ENCODE data around the gene ADGRG3.
"Not testable (repeated sequence)": the region's sequence is repeated elsewhere in the genome, so short reads cannot be mapped to it uniquely, and the experiment has no call there.

ADGRG3 gene

GRCh38 chr16:57708168-57708567 is 40.1 kb downstream of the ADGRG3 start:
- Histone ChIP-seq H3K9me3 (no peaks in the 10 kb centered on the region), H3K36me3 (no peaks in the 10 kb centered on the region), H3K27me3 (no peaks in the 10 kb centered on the region), H3K4me3 (ENCODE audit: low read depth, low read length) (no peak overlapping the region), H3K4me1 (no peaks in the 10 kb centered on the region; the same call in 1 of the 2 replicates)
- DNase-seq = no peak
- TF ChIP-seq, protein P1, sequence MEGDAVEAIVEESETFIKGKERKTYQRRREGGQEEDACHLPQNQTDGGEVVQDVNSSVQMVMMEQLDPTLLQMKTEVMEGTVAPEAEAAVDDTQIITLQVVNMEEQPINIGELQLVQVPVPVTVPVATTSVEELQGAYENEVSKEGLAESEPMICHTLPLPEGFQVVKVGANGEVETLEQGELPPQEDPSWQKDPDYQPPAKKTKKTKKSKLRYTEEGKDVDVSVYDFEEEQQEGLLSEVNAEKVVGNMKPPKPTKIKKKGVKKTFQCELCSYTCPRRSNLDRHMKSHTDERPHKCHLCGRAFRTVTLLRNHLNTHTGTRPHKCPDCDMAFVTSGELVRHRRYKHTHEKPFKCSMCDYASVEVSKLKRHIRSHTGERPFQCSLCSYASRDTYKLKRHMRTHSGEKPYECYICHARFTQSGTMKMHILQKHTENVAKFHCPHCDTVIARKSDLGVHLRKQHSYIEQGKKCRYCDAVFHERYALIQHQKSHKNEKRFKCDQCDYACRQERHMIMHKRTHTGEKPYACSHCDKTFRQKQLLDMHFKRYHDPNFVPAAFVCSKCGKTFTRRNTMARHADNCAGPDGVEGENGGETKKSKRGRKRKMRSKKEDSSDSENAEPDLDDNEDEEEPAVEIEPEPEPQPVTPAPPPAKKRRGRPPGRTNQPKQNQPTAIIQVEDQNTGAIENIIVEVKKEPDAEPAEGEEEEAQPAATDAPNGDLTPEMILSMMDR (IDR thresholded peaks at IDR 0.05; ENCODE audit: low read depth, low read length) = no peak

DNA sequence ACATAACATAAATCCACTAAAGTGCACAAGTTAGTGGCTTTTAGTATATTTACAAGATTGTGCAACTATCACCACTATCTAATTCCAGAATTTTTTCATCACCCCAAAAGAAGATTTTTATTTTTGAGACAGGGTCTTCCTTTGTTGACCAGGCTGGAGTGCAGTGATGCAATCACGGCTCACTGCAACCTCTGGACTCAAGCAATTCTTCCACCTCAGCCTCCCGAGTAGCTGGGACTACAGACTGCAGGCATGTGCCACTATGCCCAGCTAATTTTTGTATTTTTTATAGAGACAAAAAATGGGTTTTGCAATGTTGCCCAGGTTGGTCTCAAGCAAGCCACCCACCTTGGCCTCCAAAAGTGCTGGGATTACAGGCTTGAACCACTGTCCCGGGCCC is 41.6 kb downstream of the ADGRG3 start:
- no peaks in the 10 kb centered on the region for H3K9me3 ChIP-seq
- H3K27me3 ChIP-seq = no peaks in the 10 kb centered on the region
- H3K36me3 ChIP-seq = no peaks in the 10 kb centered on the region
- H3K4me1 ChIP-seq = no peaks in the 10 kb centered on the region; the same call in 1 of the 2 replicates
- DNase-seq = no peak
- H3K4me3 ChIP-seq (ENCODE audit: low read depth, low read length) = no peak overlapping the region
- TF ChIP-seq, protein P1 (IDR thresholded peaks at IDR 0.05; ENCODE audit: low read depth, low read length) = no peak

DNA sequence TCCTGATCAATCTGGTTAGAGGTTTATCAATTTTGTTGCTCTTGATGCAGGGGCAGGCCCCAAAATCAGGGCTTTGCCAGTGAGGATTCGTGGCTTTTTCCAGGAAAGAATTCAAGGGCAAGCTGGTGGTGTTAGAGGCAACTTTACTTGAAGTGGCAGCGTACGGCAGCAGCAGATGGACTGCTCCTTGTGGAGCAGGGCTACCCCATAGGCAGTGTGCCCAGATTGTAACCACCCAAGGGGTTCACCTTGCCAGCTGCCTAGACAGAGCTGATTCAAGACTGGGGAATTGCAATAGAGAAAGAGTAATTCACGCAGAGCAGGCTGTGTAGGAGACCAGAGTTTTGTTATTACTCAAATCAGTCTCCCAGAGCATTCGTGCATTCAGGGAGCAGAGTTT is 43.2 kb downstream of the ADGRG3 start:
- H3K27me3 ChIP-seq = no peaks in the 10 kb centered on the region
- H3K4me3 ChIP-seq (ENCODE audit: low read depth, low read length) = no peak overlapping the region
- DNase-seq = no peak
- no peaks in the 10 kb centered on the region; the same call in 1 of the 2 replicates for H3K4me1 ChIP-seq
- no peaks in the 10 kb centered on the region for H3K36me3 ChIP-seq
- TF ChIP-seq, protein P1 (IDR thresholded peaks at IDR 0.05; ENCODE audit: low read depth, low read length) = no peak
- no peaks in the 10 kb centered on the region for H3K9me3 ChIP-seq

- no peaks in the 10 kb centered on the region for H3K27me3 ChIP-seq
- TF ChIP-seq, protein P1 (IDR thresholded peaks at IDR 0.05; ENCODE audit: low read depth, low read length) = no peak
- no peak overlapping the region for H3K4me3 ChIP-seq (ENCODE audit: low read depth, low read length)
- no peak for DNase-seq
- no peaks in the 10 kb centered on the region for H3K36me3 ChIP-seq
- no peaks in the 10 kb centered on the region for H3K9me3 ChIP-seq
- H3K4me1 ChIP-seq = no peaks in the 10 kb centered on the region; the same call in 1 of the 2 replicates
These were observed 43.9 kb downstream of the ADGRG3 start for GRCh38 chr16:57711993-57712392.

DNA sequence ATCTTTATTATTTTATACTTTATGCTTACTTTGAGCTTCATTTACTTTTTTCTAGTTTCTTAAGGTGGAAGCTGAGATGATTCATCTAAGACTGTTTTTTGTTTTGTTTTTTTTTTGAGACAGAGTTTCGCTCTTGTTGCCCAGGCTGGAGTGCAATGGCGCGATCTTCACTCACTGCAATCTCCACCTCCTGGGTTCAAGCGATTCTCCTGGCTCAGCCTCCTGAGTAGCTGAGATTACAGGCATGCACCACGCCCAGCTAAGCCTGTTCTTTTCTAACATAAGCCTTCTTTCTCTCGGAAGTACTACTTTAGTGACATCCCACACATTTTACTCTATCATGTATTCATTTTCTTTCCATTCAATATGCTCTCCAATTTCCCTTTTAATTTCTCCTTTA is 44.5 kb downstream of the ADGRG3 start:
- not testable (repeated sequence) for H3K4me3 ChIP-seq (ENCODE audit: low read depth, low read length); H3K4me1 ChIP-seq; DNase-seq; H3K36me3 ChIP-seq; H3K27me3 ChIP-seq; H3K9me3 ChIP-seq

DNA sequence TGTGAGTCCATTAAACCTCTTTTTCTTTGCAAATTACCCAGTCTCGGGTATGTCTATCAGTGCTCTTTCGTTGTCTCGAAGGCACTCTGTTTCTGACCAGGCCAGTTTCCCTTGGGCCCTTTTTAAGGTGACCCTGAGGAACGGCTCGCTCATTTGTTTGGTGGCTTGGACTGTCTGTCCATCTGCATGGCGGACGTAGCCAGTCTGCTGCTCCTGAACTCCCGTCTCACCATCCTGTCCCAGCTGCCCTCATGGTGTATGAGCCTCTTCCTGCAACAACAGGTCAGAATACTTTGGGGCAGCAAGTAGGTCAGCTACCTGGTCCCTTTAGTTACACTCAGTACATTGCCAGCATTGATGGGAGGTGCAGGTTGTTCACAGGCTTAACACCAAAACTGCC is 45.5 kb downstream of the ADGRG3 start:
- Histone ChIP-seq H3K36me3 (no peaks in the 10 kb centered on the region), H3K4me3 (ENCODE audit: low read depth, low read length) (no peak overlapping the region), H3K4me1 (no peaks in the 10 kb centered on the region; the same call in 1 of the 2 replicates), H3K27me3 (no peaks in the 10 kb centered on the region), H3K9me3 (no peaks in the 10 kb centered on the region)
- DNase-seq = no peak
- TF ChIP-seq, protein P1 (IDR thresholded peaks at IDR 0.05; ENCODE audit: low read depth, low read length) = no peak

DNA sequence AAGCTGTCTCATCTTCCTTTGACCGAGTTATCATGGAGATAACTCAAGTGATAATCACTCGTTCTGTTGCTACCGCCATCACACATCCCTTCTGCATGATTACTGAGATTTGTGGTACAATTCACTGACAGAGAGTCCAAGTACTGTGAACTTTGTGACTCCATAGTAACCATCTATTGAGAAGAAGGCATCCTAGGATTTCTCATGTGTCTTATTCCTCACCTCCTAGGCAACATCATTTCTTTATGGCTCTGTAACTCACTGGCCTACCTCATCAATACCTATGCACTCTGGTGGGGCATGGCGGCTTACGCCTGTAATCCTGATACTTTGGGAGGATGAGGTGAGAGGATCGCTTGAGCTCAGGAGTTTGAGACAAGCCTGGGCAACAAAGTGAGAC is 45.9 kb downstream of the ADGRG3 start:
- no peak for DNase-seq
- no peaks in the 10 kb centered on the region for H3K9me3 ChIP-seq
- no peaks in the 10 kb centered on the region for H3K27me3 ChIP-seq
- no peaks in the 10 kb centered on the region; the same call in 1 of the 2 replicates for H3K4me1 ChIP-seq
- TF ChIP-seq, protein P1 (IDR thresholded peaks at IDR 0.05; ENCODE audit: low read depth, low read length) = no peak
- H3K4me3 ChIP-seq (ENCODE audit: low read depth, low read length) = no peak overlapping the region
- no peaks in the 10 kb centered on the region for H3K36me3 ChIP-seq
